Cardiac fibroblast (primary cell): Measurements from ENCODE around the gene PPAT.

Source experiments
- DNase-seq, 2 donors: peaks; one replicate each; pipeline versions ENCODE4 v3.0.0 to v3.0.0-alpha.2; 2010; ENCODE audit warnings: low read depth in 2 of 2
- H3K4me3 ChIP-seq, 2 donors: replicated peaks in 1 of 2; 1 replicate in 1 of 2; 2 replicates in 1 of 2; pipeline ENCODE4 v1.5.1; 2011; ENCODE audit warnings: low read depth in 2 of 2, low read length in 2 of 2, mild to moderate bottlenecking in 2 of 2, moderate library complexity in 1 of 2
- TF ChIP-seq, protein P1 (sequence below): IDR thresholded peaks from one replicate; pipeline ENCODE4 v1.5.1; 2011; ENCODE audit warnings: low read depth, mild to moderate bottlenecking, low read length, inconsistent platforms

PPAT gene

DNA sequence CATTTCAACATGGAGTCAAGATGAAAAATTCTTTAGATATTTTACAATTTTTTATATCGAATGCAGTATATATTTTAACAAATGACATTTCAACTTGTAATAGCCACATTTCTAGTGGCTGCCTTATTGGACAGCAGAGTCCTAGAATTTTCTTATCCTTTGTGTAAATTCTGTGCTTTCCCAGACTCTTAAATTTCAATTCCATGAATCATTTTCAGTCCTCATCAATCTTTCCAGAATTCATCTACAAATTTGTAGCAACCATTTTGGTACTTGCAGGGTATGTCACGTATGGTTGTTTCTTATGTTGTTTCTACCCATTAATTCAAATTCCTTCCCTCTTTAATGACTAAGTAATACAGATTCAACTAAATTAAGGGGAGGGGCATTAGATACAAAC, 3.4 kb upstream of the PPAT start:
- peak in 1 of 2 donors; percentile 18 for DNase-seq
- no peak overlapping the region for H3K4me3 ChIP-seq

GRCh38 chr4:56434599-56435139, 746 bp downstream of the PPAT start:
- TF ChIP-seq, protein P1, sequence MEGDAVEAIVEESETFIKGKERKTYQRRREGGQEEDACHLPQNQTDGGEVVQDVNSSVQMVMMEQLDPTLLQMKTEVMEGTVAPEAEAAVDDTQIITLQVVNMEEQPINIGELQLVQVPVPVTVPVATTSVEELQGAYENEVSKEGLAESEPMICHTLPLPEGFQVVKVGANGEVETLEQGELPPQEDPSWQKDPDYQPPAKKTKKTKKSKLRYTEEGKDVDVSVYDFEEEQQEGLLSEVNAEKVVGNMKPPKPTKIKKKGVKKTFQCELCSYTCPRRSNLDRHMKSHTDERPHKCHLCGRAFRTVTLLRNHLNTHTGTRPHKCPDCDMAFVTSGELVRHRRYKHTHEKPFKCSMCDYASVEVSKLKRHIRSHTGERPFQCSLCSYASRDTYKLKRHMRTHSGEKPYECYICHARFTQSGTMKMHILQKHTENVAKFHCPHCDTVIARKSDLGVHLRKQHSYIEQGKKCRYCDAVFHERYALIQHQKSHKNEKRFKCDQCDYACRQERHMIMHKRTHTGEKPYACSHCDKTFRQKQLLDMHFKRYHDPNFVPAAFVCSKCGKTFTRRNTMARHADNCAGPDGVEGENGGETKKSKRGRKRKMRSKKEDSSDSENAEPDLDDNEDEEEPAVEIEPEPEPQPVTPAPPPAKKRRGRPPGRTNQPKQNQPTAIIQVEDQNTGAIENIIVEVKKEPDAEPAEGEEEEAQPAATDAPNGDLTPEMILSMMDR, result no peak
- DNase-seq, result peak; percentile 65 to 76
- peak overlapping the region; percentile 65 to 85 for H3K4me3 ChIP-seq

More for the DNA sequence above, 3.4 kb upstream of the PPAT start:
- TF ChIP-seq, protein P1, result no peak

- no peak for DNase-seq
- TF ChIP-seq, protein P1, result no peak
- H3K4me3 ChIP-seq, result no peak overlapping the region
Measured at GRCh38 chr4:56433280-56433679, 2.1 kb downstream of the PPAT start.

- TF ChIP-seq, protein P1, result no peak
- no peak for DNase-seq
- no peak overlapping the region for H3K4me3 ChIP-seq
Measured at GRCh38 chr4:56430203-56430602, 5.2 kb downstream of the PPAT start.

GRCh38 chr4:56427179-56427578, 8.2 kb downstream of the PPAT start:
- no peak overlapping the region for H3K4me3 ChIP-seq
- DNase-seq, result no peak
- TF ChIP-seq, protein P1, result no peak

GRCh38 chr4:56426273-56426672, 9.1 kb downstream of the PPAT start:
- no peak overlapping the region for H3K4me3 ChIP-seq
- TF ChIP-seq, protein P1, result no peak
- no peak for DNase-seq

GRCh38 chr4:56425518-56425917, 9.9 kb downstream of the PPAT start:
- DNase-seq, result no peak
- TF ChIP-seq, protein P1, result no peak
- H3K4me3 ChIP-seq, result no peak overlapping the region
